Body of pancreas (tissue), 4 donors: Measurements from ENCODE around the gene RPP40.

Experiments
- POLR2A ChIP-seq, 3 donors: fragments of 450-650 bp; IDR thresholded peaks; one replicate each; pipeline ENCODE4 v1.6.1; 2016; ENCODE audit warnings: antibody characterized with exemption in 3 of 3, mild to moderate bottlenecking in 2 of 3
- TF ChIP-seq, protein P1 (sequence below), 7 experiments: fragments of 450-650 bp in 4 of 7; fragments of 200-600 bp in 3 of 7; sonication (generic) in 3 of 7; IDR thresholded peaks; one replicate each; pipeline ENCODE4 v1.5.1; 2016 to 2019; ENCODE audit warnings: antibody characterized with exemption in 7 of 7

DNA sequence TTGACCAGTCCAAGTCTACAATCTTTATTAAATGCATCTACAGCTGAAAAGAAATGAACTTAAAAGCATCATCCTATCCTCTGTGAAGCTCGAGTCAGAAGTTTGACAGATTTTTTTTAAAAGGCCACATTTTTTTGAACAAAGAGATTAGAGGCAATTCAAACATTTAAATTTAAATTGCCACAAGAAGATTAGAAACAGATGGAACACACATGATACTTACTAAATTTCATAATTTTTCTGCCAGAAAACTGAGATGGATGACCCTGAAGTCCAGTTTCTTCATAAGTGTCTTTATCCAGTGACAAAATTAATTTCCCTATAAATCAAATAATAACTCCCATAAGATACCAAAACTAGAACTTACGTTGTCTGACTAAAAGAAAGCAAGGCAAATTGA lies 4.3 kb downstream of the RPP40 start:
- TF ChIP-seq, protein P1, sequence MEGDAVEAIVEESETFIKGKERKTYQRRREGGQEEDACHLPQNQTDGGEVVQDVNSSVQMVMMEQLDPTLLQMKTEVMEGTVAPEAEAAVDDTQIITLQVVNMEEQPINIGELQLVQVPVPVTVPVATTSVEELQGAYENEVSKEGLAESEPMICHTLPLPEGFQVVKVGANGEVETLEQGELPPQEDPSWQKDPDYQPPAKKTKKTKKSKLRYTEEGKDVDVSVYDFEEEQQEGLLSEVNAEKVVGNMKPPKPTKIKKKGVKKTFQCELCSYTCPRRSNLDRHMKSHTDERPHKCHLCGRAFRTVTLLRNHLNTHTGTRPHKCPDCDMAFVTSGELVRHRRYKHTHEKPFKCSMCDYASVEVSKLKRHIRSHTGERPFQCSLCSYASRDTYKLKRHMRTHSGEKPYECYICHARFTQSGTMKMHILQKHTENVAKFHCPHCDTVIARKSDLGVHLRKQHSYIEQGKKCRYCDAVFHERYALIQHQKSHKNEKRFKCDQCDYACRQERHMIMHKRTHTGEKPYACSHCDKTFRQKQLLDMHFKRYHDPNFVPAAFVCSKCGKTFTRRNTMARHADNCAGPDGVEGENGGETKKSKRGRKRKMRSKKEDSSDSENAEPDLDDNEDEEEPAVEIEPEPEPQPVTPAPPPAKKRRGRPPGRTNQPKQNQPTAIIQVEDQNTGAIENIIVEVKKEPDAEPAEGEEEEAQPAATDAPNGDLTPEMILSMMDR (IDR thresholded peaks at IDR 0.05): no peak
- TF ChIP-seq POLR2A (IDR thresholded peaks at IDR 0.05): no peak
